Activated naive CD4-positive, alpha-beta T cell treated with anti-CD3 and anti-CD28 coated beads, Interleukin-2, amount 50 U/mL, for 72 hours (primary cell): ENCODE data around the gene GNAS. TPM values are rescaled to one million over a fixed set of nuclear protein-coding genes. Genes with fewer than 3 reads are reported as not detected.
A peak's percentile ranks its signal among the peaks of the same experiment; 100 is the strongest.
"Not testable (repeated sequence)": the region's sequence is repeated elsewhere in the genome, so short reads cannot be mapped to it uniquely, and the experiment has no call there.

ENCODE experiments used
- ATAC-seq, 2 donors: fragments of 150-1000 bp; cut with Tn5 transposase; 2 replicates each; pipeline ENCODE4 v1.10.0; 2021; ENCODE audit warnings: mild to moderate bottlenecking in 2 of 2, moderate library complexity in 2 of 2
- DNase-seq, 2 donors: peaks; one replicate each; pipeline ENCODE4 v3.0.0; 2021 to 2022; ENCODE audit warnings: low spot score in 2 of 2
- H3K27ac Mint-ChIP-seq, 2 donors: one replicate each; pipeline ENCODE4 v1.8.0; 2022; ENCODE audit warnings: mild to moderate bottlenecking in 2 of 2, mixed read lengths in 2 of 2
- H3K36me3 Mint-ChIP-seq, 2 donors: one replicate each; pipeline ENCODE4 v1.8.0; 2022; ENCODE audit warnings: mixed read lengths in 2 of 2
- H3K9me3 Mint-ChIP-seq, 2 donors: one replicate each; pipeline ENCODE4 v1.8.0; 2022; ENCODE audit warnings: mixed read lengths in 2 of 2
- total RNA-seq, 2 donors: library from RNA; stranded (reverse); gene quantifications; one replicate each; pipeline ENCODE4 v1.2.3, GENCODE V29; 2022

The GNAS gene
- total RNA-seq, 2 donors from 2014 or later, result 624 to 863 TPM

DNA sequence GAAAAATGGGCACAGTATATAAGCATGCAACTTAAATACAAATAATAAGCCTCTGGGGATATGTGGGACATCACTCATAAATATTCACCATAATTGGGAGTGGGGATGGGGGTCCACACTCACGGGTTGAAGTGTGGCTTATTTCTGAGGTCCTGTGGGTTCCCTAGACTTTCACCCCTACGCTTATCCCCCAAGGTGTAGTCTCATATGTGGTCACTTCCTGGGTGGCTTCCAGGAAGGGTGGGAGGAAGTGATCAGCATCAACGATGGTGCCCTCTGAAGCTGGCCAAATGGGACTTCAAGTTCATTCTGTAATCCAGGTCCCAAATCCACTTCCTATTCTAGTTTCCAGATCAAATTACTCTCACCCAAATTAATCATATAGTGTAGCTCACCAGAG, 59.5 kb downstream of the GNAS start:
- Mint-ChIP-seq H3K36me3 (peaks cover 26 to 52% of the 10 kb centered on the region in 2 donors), H3K27ac (peak overlapping the region in 1 of 2 donors; percentile 80), H3K9me3 (no peaks in the 10 kb centered on the region)
- DNase-seq (no peak), ATAC-seq (no peak)

DNA sequence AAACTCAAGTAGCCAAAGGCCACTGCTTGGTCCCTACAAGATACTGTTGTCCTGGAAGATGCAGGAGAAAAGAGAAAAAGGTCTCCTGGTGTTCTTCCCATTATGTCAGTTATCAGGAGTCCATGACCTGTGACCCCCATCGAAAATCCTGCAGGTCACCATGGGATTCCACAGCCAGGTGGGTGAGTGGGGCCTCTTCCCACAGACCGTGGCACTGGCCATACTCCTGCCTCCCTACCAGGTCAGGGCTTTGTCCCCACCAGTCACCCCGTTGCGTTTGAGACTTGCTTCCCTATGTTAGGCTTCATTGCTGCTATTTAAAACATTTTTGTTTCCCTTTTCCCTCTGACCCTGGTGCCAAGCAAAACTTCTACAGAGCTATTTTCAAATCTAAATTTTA, 60.6 kb downstream of the GNAS start:
- Mint-ChIP-seq H3K36me3 (peaks cover 17 to 41% of the 10 kb centered on the region in 2 donors), H3K27ac (peak overlapping the region in 1 of 2 donors; percentile 80)
- no peak for DNase-seq

DNA sequence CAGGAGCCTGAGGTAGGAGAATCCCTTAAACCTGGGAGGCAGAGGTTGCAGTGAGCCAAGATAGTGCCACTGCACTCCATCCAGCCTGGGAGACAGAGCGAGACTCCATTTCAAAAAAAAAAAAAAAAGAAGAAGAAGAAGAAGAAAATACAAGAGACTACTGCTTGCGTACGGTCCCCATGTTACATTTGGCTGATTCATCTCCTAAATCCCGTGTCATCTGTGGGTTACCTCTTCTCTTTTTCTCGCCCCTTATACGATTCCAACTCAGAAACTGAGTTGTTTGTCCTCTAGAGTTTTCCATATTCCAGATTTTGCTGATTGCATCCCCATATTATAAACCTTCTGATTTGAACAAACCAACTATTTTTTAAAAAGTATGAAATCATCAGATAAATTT, 66.1 kb downstream of the GNAS start:
- ATAC-seq, result no peak
- DNase-seq, result no peak
- Mint-ChIP-seq H3K27ac (no peak overlapping the region), H3K36me3 (no peaks in the 10 kb centered on the region), H3K9me3 (no peaks in the 10 kb centered on the region)

More for the DNA sequence above, 60.6 kb downstream of the GNAS start:
- no peaks in the 10 kb centered on the region for H3K9me3 Mint-ChIP-seq
- no peak for ATAC-seq

DNA sequence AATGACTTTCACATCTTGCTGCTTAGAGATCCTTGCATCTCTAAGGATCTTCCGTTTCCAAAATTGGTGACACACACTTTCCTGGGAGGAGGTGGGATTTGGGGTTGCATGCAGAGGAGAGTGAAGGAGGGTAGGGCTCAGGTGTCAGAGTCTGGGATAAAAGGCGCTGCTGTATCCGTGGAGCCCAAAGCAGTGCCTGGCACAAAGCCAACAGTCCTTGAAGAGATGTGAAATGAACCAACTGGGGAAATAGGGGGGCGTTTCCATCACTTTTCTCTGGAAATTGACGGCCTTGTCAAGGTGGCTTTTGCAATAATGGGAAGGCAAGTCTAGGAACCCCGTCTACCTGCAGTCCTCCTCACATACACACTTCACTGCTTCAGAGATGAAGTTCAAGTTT, 69.0 kb downstream of the GNAS start:
- ATAC-seq (no peak), DNase-seq (no peak)
- Mint-ChIP-seq H3K9me3 (no peaks in the 10 kb centered on the region), H3K27ac (no peak overlapping the region), H3K36me3 (no peaks in the 10 kb centered on the region)

DNA sequence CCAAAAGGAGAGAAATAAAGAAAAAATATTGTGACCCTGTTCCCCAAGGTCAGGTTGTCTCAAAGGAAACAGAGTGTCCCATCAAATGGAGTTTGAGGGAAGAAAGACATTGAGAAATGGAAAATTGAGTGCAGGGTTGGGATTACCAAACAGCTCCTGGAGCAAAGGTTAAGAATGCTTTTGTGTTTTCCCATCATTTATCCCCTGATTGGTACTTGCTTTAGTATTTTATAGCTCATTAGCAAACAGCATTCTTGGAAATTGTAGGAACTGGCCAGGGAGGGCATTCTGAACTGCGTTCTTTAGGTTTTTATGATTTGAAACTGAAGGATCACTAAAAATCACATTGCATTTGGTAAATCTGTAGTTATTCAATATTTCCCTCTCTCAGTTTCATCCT, 69.5 kb downstream of the GNAS start:
- no peak for ATAC-seq
- H3K9me3 Mint-ChIP-seq, result no peaks in the 10 kb centered on the region
- H3K27ac Mint-ChIP-seq, result no peak overlapping the region
- no peaks in the 10 kb centered on the region for H3K36me3 Mint-ChIP-seq
- DNase-seq, result no peak

DNA sequence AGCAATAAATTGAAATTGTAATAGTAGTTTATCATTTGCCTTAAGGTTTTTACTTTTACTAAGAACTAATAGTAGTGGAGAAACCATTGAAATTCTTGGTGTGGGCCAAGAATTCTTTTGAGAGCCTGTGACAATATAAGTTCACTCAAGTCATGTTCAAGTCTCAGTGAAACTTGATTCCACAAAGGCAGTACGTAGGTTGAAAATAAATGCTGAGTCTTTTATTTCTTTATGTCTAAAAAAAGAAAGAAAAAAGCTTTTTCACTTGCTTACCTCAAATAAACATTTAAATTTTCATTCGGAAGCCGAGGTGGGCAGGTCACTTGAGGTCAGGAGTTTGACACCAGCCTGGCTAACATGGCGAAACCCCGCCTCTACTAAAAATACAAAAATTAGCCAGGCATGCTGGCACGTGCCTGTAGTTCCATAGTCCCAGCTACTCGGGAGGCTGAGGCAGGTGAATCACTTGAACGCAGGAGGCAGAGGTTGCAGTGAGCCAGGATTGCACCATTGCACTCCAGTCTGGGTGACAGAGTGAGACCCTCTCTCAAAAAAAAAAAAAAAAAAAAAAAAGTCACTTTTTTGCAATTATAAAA, 70.7 kb downstream of the GNAS start:
- no peaks in the 10 kb centered on the region for H3K36me3 Mint-ChIP-seq
- ATAC-seq (no peak), DNase-seq (no peak)
- H3K9me3 Mint-ChIP-seq, result no peaks in the 10 kb centered on the region
- no peak overlapping the region for H3K27ac Mint-ChIP-seq

DNA sequence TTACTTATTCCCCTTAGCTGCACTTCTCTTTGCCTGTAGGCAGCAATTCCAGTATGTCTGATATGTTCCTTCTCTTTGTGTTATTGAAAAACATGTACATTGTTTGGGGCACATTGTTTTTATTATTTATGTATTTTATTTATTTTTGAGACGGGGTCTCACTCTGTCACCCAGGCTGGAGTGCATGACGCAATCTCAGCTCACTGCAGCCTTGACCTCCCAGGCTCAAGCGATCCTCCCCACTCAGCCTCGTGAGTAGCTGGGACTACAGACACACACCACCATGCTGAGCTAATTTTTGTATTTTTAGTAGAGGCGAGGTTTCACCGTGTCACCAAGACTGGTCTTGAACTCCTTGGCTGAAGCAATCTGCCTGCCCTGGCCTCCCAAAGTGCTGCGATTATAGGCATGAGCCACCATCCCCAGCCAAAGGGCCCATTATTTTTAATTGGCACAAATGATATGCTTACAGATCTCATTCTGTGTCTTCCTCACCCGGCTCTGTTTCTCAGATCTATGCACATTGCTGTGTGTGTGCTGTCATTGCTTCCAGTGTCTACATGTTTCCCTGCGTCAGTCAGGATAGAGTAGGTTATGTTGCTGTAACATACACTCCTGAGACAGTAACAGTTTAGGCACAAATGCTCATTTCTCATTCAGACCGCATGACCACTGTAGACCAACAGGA, 74.4 kb downstream of the GNAS start:
- Mint-ChIP-seq H3K27ac (no peak overlapping the region), H3K9me3 (no peaks in the 10 kb centered on the region)

DNA sequence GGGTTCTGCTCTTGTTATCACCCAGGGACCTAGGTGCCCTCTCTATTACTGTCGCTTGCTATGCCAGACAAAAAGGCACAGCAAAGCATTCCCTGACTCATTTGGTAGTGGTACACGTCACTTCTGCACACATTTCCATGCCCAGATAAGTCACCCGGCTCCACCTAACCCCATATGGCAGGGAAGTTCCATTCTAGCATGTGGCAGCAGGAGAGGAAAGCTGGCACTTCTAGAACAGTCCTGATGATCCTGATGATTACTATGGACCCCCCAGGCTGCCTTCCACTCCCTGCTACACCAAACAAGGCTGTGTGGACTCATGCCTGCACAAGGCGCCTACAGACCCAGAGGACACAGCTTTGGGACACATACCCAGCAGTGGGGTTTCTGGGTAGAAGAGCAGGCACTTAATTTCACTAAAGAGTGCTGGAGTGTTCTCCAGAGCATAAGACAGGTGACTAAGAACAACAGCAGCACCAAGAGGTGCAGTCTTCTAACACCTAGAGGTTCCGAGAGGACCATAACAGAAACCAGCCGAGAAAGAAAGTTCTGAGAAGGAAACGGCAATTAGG, 75.1 kb downstream of the GNAS start:
- Mint-ChIP-seq H3K9me3 (no peaks in the 10 kb centered on the region), H3K36me3 (no peaks in the 10 kb centered on the region), H3K27ac (no peak overlapping the region)
- ATAC-seq (no peak), DNase-seq (no peak)

More for the DNA sequence above, 74.4 kb downstream of the GNAS start:
- H3K36me3 Mint-ChIP-seq, result no peaks in the 10 kb centered on the region
- no peak for ATAC-seq
- no peak for DNase-seq

DNA sequence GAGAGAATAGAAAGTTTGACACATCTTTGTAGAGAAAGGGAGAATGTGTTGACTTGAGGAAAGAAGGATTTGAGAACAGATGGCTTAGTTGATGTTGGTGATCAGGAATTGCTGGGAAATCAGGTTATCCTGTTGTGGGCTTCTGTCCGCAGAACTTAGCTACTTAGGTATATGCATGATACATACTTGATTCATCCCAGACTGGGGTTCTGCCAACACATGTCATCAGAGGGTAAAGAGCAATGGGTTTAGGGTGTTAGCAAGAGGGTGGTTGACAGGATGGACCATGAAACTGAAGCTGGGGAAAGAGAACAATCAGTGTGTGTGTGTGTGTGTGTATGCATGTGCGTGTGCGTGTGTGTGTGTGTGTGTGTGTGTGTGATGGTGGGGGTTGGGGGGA, 78.0 kb downstream of the GNAS start:
- no peak for DNase-seq
- Mint-ChIP-seq H3K9me3 (no peaks in the 10 kb centered on the region), H3K36me3 (no peaks in the 10 kb centered on the region), H3K27ac (no peak overlapping the region)
- no peak for ATAC-seq

DNA sequence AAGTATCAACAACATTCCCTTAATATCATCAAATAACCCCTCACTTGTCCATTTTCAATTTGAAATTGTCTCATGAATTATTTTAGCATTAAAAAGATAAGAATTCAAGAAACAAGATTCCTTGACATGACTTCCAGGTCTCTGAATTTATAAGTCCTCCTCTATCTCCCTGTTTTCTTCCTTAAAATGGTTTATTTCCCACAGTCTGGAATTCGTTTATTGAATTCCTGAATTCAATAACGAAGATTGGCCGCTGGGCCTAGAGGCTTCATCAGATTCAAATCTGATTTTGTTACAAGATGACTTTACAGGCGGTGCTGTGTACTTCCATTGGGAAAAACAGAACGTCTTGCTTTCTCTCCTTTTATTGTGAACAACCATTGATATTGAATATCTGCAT, 79.7 kb downstream of the GNAS start:
- ATAC-seq (no peak), DNase-seq (no peak)
- no peaks in the 10 kb centered on the region for H3K36me3 Mint-ChIP-seq
- no peak overlapping the region for H3K27ac Mint-ChIP-seq
- H3K9me3 Mint-ChIP-seq, result no peaks in the 10 kb centered on the region

DNA sequence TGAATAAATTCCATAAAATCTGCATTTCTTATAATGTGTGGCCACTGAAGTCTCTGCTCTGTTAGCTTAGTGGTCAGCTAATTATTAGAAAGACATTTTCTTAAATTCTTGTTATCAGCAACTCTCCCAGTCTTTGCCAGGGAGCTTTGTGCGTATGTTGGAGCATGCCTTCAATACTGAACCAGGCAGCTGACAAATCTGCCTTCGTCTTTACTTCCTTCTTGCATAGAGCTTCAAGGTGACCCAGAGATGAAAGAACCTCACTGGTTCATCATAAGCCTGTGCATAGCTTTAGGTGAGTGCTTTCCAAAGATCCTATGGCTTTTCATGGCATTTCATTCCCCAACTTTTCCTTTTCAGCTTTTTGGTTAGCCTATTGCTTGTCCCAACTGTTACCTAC, 85.6 kb downstream of the GNAS start:
- no peak for DNase-seq
- no peak for ATAC-seq
- Mint-ChIP-seq H3K9me3 (no peaks in the 10 kb centered on the region), H3K27ac (peak overlapping the region in 1 of 2 donors; percentile 17), H3K36me3 (no peaks in the 10 kb centered on the region)

DNA sequence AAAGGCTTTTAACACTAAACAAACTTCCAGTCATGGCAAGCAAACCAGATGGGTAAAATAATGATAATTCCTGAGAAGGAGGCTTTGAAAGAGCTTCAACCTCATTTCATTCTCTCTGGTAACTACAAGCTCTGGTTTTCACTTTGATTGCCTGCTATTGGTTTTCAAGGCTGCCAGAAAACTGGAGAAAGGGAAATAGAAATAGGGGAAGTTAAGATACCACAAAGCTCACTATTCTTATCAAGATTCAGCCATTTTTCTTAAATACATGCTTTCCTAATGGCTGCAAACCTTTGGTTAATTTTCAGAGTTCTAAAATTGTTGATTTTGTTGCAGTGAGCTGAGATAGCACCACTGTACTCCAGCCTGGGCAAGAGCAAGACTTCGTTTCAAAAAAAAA, 86.0 kb downstream of the GNAS start:
- H3K9me3 Mint-ChIP-seq, result no peaks in the 10 kb centered on the region
- DNase-seq, result no peak
- no peak for ATAC-seq
- H3K27ac Mint-ChIP-seq, result peak overlapping the region in 1 of 2 donors; percentile 17
- H3K36me3 Mint-ChIP-seq, result no peaks in the 10 kb centered on the region

DNA sequence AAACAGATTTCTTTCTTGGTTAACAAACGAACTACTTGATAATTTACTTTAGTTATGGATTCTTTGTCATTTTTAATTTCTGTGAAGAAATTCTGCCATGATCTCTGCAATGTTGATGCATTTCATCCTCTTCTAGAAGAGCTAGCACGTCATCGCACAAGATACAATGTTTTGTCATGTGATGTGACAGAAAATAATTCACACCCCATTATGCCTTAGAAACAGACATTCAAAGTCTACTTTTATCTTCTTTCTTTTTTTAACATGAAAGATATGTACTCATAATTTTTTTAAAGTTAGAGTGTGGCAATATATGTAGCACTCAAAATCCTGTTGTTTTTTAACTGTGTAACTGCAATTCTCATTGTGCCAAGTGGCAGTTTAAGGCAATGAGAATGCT, 89.0 kb downstream of the GNAS start:
- DNase-seq (no peak), ATAC-seq (no peak)
- Mint-ChIP-seq H3K27ac (no peak overlapping the region), H3K36me3 (no peaks in the 10 kb centered on the region), H3K9me3 (no peaks in the 10 kb centered on the region)

DNA sequence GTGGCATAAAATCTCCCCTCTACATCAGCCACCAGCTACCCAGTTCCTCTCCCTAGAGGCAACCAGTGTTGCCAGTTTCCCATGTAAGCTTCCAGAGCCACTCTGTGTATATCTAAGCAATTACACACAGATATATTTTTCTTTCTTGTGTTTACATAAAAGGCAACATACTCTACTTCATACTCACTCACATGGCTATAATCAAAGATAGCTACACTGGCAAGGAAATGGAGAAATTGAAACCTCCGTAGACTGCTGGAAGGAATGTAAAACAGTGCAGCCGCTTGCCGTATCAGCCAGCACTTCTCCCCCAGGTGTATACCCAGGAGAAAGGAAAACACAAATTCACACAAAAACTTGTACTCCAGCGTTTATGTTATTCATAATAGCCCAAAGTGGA, 90.0 kb downstream of the GNAS start:
- no peak for DNase-seq
- no peaks in the 10 kb centered on the region for H3K9me3 Mint-ChIP-seq
- H3K36me3 Mint-ChIP-seq, result no peaks in the 10 kb centered on the region

DNA sequence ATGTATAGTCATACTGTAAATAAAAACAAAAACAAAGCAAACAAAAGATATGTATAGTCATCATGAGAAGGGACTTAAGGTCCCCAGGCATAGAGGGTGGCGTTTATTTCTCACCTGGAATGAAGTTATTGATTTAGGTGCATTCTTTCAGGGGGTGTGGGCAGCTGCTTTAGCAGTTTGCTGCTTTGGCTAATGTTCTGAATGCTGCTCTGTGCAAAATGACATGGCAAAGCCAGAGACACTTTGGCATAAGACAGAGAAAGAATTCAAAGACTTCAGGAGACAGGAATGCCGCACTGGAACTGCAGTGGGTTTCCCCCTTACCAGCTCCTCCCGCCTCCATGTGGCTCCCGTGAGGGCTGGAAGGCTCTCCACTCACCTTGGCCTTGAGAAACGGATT, 92.1 kb downstream of the GNAS start:
- no peaks in the 10 kb centered on the region for H3K9me3 Mint-ChIP-seq
- no peaks in the 10 kb centered on the region for H3K36me3 Mint-ChIP-seq
- no peak overlapping the region for H3K27ac Mint-ChIP-seq
- ATAC-seq (no peak), DNase-seq (no peak)

More for the DNA sequence above, 90.0 kb downstream of the GNAS start:
- no peak overlapping the region for H3K27ac Mint-ChIP-seq
- ATAC-seq, result no peak

DNA sequence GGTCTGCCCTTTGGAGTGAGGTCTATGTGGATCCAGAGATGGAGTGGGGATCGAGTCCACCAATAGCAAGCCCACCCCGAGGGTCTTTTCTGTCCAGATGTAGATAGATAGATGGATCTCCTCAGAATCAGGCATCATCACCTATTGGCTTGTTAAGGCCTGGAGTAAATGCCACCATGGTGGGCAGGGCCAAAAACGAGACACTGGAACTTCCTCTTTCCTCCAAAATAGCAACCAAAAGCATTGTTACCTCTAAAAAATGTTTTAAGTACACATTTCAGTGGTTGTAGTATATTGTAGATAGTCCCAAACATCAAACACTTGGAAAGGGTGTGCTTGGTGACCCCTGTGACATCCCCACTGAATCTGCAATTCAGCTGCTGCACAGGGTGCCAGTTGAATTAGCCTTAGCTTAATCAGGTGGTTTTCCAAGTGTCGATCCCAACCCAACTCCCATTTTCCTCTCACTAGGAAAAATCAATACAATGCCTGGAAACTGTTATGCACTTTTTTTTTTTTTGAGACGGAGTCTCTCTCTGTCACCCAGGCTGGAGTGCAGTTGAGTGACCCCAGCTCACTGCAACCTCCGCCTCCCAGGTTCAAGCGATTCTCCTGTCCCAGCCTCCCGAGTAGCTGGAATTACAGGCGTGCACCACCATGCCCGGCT, 93.6 kb downstream of the GNAS start:
- no peak for DNase-seq
- ATAC-seq, result no peak
- Mint-ChIP-seq H3K9me3 (no peaks in the 10 kb centered on the region), H3K36me3 (no peaks in the 10 kb centered on the region), H3K27ac (no peak overlapping the region)

DNA sequence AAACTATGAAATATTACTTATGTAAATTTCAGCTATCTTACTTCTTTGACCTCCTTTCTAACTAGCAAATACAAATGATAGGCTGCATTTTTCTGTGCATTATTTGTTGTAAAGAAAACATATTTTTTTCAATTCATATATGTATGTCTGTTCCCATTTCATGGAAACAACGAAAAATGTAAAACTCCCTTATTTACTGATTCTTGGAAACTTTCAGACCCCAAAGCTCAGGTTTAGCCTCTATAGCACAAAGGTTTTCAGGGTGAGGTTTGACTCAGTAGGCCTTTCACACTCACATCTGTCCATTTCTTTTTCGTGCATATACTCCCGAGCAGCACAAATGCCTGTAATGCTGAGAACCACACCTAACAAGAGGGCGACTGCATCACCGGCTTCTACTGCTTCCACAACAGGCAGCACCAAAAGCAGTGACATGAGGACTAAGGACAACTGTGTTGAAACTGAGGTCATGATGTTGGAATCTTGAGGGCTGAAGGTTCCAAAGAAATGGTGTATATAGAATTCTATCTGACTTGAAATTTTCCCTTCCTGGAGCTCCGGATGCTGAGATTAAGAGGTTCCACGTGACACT, 95.4 kb downstream of the GNAS start:
- DNase-seq, H3K36me3 Mint-ChIP-seq, H3K9me3 Mint-ChIP-seq, ATAC-seq, H3K27ac Mint-ChIP-seq: not testable (repeated sequence)
